GM20431 (cell line): Measurements from ENCODE around the gene CD44.

Experiments
- in situ Hi-C: fragments of 300-500 bp; cut with MseI, MboI; formaldehyde crosslinking; loops from one replicate; pipeline ENCODE4 v1.15.0; 2020; ENCODE audit warnings: low sequenced_read_pairs; ENCODE audit not compliant: unreplicated experiment

Gene CD44

DNA sequence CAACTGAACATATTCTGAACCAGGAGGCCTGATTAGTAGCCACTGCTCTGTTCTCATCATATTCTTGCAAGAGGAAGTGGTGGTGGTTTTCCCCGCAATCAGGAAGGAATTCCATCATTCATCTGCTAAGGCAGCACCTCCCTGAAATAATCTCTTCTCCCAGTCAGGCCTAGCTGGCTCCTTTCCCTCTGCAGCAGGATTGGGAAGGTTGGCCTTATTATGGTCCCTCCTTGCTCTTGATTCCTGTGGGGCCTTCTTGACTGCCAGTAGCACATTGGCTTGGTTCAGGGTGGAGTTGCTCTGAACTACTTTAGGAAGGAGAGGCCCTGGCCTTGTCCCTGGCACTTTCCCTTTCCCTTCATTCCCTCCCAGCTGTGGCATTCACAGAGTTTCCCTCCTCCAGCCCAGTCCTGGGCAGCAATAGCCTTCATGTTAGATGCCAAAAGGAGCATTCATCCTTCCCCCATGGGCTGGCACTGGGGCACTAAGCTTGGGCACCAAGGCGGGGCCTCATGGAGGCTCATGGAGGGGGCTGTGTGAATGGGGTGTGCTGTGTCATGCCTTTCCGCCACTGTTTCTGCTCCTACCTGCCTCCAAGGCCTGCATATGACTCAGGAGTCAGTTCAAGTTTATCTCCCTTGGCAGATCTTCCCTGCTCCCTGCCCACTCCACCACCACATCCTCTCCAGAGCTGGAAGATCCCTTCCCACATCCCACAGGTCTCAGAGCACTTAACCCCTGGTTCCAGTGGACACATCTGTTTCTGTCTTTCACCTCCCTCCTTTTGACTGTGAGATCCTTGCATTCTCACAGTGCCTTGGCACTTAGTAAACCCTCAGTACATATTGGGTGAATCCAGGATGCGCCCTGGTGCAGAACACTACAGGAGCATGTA lies 27.6 kb upstream of the CD44 start:
- in situ Hi-C loops = no loop called here

DNA sequence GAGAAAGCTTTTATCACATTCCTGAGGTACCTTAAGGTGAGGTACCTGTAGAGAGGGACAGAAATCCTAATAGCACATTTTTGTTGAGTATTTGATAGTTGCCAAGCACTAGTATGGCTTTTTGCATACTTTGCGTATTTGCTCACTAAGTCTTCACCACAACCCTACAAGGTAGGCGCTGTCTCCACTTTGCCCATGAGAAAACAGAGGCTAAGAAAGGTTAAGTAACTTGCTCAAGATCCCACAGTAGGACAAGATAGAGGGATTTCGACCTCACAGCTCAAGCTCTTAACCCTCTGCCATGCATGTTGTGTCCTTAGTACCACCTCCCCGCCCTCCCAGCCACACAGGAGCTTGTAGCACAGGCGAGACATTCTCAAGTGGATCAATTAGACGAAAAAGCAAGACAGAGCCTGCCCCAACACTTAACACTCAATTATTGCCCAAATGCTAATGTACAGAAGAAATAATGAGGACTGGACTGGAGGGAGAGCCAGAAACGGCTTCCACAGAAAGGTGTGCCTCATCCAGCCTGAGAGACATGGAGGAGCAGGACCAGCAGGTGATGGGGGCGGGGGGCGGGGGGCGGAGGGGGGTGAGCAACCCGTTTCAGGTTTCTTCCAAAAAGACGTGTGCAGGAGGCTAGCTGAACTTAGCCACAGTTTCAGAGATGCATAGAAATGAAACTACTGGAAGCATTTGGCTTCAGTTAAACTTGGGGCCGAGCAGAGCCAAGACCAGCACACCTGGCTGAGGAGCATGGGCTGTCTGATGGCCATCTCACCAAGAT lies 26.7 kb upstream of the CD44 start:
- in situ Hi-C loops = no loop called here

DNA sequence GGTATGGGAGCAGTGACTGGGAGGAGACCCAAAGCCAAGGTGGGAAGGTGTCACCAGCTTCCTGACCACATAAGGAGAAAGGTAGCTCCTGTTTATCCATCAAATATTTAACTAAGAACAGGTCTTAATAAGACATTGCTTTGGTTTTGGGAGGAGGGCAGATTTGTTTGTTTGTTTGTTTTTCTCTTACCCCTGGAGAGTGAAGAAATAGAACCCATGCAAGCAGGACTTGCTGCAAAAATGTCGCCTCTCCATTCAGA lies 26.2 kb upstream of the CD44 start:
- in situ Hi-C loops = no loop called here

DNA sequence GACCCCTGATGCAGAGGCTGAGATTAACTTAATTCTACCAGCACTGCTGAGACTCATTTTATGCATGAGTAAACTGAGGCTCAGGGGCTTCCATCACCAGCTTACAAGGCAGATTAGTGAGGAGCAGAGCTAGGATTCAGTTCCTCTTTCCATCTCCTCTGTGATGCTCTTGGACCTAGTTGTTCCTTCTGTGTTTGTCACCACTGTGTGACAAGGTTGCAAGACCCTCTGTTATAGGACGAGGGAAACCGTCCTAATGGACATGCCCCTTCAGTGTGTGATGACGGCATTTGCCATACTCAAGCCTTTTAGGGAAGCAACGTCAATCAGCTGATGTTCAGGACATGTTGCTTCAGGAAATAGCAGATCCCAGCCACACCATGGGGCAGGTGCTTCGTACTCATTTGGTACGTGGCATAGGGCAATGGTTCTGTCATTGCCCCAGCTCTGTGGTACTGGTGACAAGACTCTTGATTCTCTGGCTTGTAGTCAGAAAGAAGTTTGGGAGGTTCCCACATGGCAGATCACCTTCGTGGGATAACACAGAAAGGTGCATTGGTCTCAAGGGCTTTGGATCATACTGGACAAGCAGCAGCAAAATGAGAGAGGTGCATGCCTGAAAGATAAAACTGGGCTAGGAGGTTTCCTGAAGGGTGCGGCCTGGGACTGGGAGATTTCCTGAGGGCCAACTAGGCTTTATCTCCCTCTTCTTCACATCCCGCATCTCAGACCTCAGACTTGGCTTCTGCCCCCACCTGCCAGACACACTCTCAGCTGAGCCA lies 23.9 kb upstream of the CD44 start:
- in situ Hi-C loops = no loop called here

DNA sequence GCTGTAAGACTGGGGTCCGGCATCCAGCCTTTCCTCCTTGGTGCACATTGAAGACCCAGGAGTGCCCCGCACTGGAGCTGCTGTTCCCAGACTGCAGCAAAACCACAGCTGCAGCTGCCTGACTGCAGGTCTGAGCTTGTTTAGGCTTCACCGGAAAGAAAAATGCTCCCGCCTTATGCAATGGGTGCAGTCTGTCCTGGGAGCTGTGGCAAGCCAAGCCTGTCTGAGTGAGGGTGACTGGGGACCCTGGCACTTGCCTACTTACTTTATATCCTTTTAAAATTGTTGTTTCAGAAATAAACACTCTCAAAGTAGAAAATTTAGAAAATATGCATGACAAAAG lies 23.3 kb upstream of the CD44 start:
- in situ Hi-C loops = no loop called here

DNA sequence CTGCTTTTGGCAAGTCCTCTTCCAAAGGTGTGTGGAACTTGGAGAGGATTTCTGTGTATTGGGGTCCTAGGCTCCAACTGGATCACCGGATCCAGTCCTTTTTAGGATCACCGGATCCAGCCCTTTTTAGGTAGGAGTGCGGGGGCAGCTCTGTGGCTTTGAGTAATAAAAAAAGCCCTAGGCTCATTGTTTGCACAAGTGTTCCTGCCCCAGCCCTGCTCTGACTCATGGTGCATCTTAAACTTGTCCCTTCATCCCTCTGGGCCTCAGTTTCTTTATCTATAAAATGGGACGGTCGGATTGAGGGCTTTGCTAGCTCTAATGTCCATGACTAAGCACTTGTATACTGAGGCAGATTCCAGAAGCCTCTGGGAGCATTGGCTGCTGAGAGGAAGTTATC lies 22.7 kb upstream of the CD44 start:
- in situ Hi-C loops = no loop called here

DNA sequence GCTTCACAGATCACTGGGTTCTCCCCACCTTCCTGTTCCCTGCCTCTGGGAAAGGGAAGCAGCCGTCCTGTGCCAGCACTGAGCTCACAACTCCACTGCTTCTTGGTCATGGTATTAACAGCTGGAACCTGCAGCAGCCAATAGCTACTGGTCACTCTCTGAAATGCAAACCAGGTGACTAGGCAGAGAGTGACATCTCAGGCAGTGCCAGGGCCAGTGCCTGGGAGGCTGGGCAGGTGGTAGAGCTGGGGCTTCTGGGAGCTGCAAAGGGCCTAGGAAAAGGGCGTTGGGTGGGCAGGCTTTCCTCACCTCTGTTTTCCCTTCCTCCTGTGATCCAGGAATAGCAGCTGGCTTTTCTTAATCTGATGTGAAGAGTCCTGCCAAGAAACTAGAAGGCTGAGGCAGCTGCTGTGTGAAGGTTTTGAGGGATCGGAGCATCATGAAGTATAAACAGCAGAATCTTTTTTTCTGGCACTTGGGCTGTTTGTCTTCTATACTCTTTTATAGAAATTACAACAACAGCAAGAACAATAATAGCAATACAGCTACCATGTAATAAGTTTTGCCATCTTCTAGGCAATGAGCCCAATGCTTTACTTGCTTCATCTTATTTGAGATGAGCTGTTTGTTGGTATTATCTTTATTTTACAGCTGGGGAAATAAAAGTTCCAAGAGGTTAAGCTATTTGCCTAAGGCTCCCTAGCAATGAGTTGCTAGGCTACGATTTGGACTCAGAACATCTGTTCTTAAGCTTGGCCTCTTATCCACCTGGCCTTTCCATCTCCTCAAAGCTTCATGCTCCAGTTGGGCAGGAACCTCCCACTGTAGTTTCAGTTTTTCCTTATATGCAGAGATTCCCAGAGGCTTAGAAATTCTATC lies 22.0 kb upstream of the CD44 start:
- in situ Hi-C loops = no loop called here

DNA sequence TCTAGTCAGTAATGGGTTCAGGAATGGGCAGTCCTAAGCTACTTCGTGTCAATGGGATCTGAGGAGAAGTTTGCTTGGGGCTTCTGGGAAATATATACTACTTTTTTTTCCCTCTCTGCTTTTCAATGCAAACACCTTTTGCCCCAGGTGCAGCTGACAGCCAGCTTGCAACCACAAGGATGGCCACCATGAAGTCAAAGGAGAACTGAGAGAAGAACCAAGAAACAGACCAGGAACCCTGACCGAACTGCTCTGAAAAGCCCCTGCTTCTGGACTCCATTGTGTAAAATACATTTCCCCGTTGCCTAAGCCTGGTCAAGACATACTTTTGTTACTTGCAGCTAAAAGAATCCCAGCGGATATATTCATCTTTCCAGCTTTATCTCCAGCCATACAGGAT lies 20.1 kb upstream of the CD44 start:
- in situ Hi-C loops = no loop called here

DNA sequence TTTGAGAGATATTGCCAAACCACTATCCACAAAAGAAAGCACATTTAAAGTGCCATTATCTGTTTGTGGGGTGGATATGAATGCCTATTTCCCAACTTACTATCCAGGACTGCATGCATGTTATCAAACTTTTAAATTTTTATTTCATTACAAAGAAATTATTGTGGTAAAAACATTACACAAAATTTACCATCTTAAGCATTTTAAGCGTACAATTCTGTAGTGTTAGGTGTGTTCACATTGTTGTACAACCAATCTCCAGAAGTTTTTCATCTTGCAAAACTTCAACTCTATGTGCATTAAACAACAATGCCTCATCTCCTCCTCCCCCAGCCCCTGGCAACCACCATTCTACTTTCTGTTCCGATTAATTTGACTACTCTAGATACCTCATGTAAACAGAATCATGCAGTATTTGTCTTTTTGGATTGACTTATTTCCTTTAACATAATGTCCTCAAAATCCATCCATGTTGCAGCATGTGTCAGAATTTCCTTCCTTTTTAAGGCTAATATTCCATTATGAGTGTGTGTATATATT lies 17.6 kb upstream of the CD44 start:
- in situ Hi-C loops = no loop called here

DNA sequence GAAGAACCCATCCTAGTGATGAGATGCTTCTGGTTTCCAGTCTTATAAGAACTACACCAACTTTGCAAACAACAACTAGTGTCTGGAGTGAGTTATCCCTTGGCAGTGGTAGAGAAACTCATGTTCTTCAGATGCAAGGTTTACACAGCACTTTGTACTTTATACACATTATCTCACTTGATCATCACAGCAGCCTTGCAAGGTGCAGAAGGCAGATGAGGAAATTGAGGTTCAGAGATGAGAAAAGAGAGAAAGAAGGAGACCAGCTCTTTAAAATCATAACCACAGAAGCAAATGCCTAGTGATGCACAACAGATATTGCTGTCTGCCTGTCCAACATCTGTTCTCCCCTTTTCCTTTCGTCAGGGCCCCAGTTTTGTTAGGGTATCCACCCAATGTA lies 16.7 kb upstream of the CD44 start:
- in situ Hi-C loops = no loop called here

DNA sequence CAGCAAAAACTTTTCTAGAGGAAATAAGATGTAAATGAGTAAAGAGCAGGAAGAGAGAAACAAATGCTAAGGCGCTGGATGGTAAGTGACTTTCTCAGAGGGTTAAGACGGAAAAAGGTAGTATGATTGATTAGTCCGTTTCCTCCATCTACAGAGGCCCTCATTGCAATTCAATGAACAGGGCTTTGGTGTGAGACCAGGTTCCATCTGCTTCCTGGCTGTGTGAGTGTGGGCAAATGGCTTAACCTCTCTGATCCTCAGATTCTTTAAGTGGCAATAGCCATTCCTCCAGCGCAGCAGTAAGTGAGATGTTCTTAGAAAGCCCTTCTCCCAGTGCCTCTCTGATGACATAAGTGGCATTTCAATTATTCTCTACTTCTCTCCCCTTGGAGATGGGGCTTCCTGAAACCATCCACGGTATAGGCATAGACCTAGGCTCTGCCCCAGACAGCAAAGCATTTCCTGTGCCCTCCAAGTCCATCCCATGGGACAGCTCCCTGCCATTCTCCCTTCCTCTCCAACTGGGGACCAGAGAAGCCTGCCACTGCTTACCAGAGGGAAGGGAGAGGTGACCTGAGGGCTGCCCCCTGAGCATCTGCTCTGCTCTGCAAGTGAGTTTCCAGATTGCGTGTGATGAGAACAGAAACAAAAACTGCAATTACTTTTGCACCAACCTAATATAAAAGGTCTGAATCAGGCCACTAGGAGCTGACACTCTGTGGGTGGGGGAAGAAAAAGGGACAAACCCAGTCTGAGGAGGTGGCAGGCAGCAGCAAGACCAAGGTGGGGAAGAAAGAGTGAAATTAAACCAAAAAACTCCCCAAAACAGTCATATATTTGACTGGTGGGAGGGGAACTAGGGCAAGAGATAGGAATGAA lies 12.7 kb upstream of the CD44 start:
- in situ Hi-C loops = no loop called here

DNA sequence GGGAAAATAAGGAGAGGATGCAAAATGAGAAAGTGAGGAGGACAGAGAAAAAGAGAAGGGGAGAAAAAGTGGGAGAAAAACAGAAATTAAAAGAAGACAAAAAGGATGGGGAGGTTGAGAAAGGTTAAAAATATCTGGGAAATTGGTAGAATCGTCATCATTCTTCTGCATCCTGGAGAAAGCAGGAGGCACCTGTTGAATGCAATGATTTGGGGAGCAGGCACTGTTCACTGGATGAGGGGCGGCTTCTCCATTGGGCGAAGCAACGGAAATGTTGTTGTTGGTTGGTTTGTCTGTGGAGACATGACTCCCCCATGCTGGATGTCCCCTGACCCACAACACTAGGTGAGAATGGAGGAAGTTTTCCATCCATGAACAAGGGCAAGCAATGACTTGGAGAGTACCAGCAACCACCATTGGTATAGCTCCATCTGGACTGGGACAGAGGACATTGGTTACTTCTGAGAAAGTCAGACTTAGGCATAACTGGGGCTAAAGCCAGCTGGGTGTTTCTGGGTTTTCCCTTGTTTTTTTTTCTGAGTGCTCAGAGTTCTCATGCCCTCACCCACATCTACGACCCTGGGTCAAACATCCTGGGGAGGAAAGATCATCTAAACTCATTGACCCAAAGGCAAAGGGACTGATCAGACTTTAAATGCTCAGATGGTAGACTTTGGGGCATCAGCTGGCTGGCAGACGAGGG lies 11.9 kb upstream of the CD44 start:
- in situ Hi-C loops = no loop called here

DNA sequence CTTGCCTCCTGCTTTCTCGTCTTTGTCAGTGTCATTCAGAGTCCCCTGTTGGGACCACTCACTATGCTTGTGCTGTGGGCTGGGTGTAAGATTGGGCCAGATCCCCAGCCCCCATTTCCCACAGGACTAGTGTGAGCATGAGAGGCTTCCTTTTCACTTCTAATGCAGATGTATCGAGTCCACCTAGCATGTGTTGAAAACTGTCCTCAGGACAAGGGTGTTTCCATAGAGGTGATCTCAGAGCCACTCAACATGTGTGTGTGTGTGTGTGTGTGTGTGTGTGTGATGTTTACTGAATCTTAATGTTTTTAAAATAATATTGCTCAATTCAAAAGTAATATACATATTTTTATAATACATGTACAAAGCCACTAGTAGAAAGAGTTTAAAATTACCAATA lies 11.4 kb upstream of the CD44 start:
- in situ Hi-C loops = no loop called here

DNA sequence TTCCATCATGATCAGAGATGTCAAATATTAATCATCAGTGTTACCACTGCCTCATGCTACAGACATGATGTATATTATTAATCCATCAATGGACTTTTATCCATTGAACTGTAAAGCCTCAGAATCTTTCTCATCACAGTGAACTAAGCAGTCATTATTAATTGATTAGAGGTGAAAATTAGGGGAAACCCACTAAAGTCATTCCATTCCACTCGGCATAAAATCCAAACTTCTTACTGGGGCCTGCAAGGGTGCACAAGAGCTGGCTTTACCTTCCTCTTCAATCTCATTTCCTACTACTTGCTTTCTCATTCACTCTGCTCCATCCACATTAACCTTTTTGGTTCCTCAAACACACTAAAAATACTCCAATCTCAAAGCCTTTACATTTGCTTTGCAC lies 7.9 kb upstream of the CD44 start:
- in situ Hi-C loops = no loop called here

DNA sequence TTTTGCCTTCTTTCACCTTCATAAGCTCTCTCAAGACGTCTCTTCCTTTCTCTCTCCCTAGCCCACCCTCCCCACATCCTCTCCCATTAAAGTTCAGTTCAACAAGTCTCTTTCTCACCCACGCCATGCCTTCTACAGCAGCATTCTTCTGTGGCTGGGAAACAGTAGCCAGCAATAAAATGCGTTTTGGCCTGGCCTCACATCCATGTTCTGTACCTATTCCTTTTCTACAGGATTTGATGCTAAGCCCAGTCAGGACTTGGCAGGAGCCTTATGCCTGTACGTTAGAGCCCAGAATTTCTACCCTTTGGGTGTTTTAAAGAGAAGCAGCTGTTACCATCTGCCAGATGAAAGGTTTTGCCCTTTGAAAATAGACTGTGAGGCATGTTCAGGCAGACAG lies 7.1 kb upstream of the CD44 start:
- in situ Hi-C loops = no loop called here

DNA sequence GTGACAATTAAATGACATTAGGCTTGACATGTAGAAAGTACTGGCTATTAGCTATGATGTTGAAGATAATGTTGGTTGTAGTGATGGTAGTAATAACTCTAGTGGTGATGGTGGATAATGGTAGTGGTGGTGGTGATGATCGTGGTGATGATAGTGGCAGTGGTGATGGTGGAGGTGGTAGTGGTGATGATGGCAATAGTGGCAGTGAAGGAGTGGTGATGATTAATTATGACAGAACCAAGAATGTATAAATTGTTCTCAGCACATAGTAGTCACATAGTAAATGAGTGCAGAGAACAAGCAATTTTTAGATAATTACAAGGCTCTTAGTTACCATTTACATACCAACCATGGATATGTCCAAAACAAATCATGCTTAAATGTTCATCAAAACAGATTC lies 5.3 kb upstream of the CD44 start:
- in situ Hi-C loops = no loop called here

DNA sequence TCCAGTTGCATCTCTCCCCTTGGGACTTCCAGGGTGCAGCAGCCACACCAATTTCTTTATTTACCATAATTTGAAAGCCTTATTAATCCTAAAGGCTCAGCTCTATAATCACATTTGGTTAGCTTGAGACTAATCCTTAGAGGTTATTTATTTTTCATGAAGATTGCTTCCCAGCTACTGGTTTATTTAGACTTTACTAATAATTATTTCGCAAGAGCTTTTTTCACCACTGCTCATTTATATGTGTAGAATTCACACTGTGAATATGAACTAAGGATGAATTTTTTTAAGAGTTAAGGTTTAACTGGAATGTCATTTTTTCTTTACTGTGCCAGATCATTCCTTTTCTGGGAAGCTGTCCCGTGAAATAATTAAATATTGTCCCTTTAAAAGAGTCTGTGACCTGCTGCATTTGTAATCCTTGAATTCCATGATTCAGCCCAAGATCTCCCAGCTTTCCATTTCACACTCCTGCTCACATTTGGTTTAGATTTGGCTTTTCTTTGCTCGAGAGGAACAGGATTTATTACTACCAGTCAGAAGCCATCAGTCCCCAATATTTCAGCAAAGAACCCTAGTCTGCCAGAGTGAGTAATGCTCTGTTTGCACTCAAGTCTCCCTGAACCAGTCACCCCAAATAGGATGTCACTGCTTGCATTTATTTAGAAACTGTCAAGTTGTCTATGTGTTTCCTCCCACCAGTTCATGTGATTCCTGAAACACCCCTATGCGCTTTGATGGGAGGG lies 4.4 kb upstream of the CD44 start:
- in situ Hi-C loops = no loop called here

DNA sequence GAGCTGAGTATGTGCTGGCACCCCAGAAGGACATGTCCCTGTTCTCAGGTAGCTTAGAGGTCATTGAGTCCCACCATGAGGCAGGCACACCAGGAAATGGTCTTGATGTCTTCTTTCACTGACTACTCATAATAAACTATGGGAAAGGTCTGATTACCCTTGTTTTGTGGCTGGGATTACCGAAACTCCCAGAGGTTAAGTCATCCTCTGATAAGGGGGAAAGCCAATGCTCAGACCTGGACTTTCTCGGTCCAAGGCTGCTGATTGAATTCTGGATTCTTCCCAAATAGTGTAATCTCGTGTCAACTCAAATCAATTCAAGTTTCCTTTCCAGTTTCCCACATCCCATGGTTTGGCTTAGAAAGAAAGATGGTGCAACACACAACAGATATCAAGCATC lies 3.7 kb upstream of the CD44 start:
- in situ Hi-C loops = no loop called here
